Stimulated activated CD8-positive, alpha-beta memory T cell treated with anti-CD3 and anti-CD28 coated beads, Interleukin-2, amount 100 ng/mL, for 1 hour (primary cell): ENCODE data around the gene SLC2A1.
"Not testable (repeated sequence)": the region's sequence is repeated elsewhere in the genome, so short reads cannot be mapped to it uniquely, and the experiment has no call there.

Experiments
- DNase-seq, 2 donors: peaks; one replicate each; pipeline ENCODE4 v3.0.0-alpha.2; 2020; ENCODE audit warnings: low read depth in 2 of 2

SLC2A1 gene

GRCh38 chr1:42899960-42900359 is 58.7 kb downstream of the SLC2A1 start:
- DNase-seq = not testable (repeated sequence)

- no peak for DNase-seq
These were observed 67.1 kb downstream of the SLC2A1 start for GRCh38 chr1:42891465-42892138.

- DNase-seq = no peak
These were observed 69.4 kb downstream of the SLC2A1 start for GRCh38 chr1:42889264-42889663.

- no peak for DNase-seq
These were observed 70.5 kb downstream of the SLC2A1 start for GRCh38 chr1:42888013-42888633.

GRCh38 chr1:42887366-42887765 is 71.3 kb downstream of the SLC2A1 start:
- no peak for DNase-seq

- DNase-seq = no peak
These were observed 71.9 kb downstream of the SLC2A1 start for GRCh38 chr1:42886800-42887199.

GRCh38 chr1:42886046-42886739 is 72.5 kb downstream of the SLC2A1 start:
- no peak for DNase-seq

GRCh38 chr1:42880384-42880783 is 78.3 kb downstream of the SLC2A1 start:
- no peak for DNase-seq

GRCh38 chr1:42877380-42877779 is 81.3 kb downstream of the SLC2A1 start:
- DNase-seq = no peak

- no peak for DNase-seq
These were observed 82.7 kb downstream of the SLC2A1 start for GRCh38 chr1:42876009-42876408.
